Peyer's patch (tissue), 4 donors: ENCODE measurements around the gene HELQ. TPM values are rescaled to one million over a fixed set of nuclear protein-coding genes. Genes with fewer than 3 reads are reported as not detected.

ENCODE experiments used
- DNase-seq, 3 donors: peaks; one replicate each; pipeline ENCODE4 v3.0.0-alpha.2; 2017 to 2019
- H3K27ac ChIP-seq, 4 donors: fragments of 200-600 bp; sonication (generic); one replicate each; pipeline ENCODE4 v1.5.1; 2016 to 2019
- H3K27me3 ChIP-seq, 2 donors: fragments of 200-600 bp; sonication (generic); one replicate each; pipeline ENCODE4 v1.5.1; 2019
- H3K36me3 ChIP-seq, 3 donors: fragments of 200-600 bp; sonication (generic); one replicate each; pipeline ENCODE4 v1.5.1; 2016 to 2019
- H3K4me1 ChIP-seq, 4 donors: fragments of 200-600 bp; sonication (generic); one replicate each; pipeline ENCODE4 v1.5.1; 2016 to 2019
- H3K4me3 ChIP-seq, 4 donors: fragments of 200-600 bp; sonication (generic); 1 replicate in 3 of 4; 2 replicates in 1 of 4; pipeline ENCODE4 v1.5.1; 2016 to 2019; ENCODE audit warnings: mild to moderate bottlenecking in 1 of 4
- H3K9me3 ChIP-seq, 4 donors: fragments of 200-600 bp; sonication (generic); one replicate each; pipeline ENCODE4 v1.5.1; 2016 to 2019; ENCODE audit warnings: mild to moderate bottlenecking in 1 of 4
- CTCF ChIP-seq, 6 experiments: fragments of 450-650 bp in 4 of 6; fragments of 200-600 bp in 2 of 6; sonication (generic) in 1 of 6; IDR thresholded peaks; one replicate each; pipeline ENCODE4 v1.5.1; 2017 to 2019; ENCODE audit warnings: antibody characterized with exemption in 6 of 6, mild to moderate bottlenecking in 3 of 6, moderate library complexity in 1 of 6
- POLR2A ChIP-seq, 2 donors: fragments of 450-650 bp; IDR thresholded peaks; one replicate each; pipeline ENCODE4 v1.5.1; 2017; ENCODE audit warnings: antibody characterized with exemption in 2 of 2, mild to moderate bottlenecking in 2 of 2, moderate library complexity in 2 of 2
- total RNA-seq, 4 donors: library from RNA; depleted of rRNA; stranded (reverse); fragments of >200 nt; gene quantifications; one replicate each; pipeline ENCODE4 v1.1.0, GENCODE V29; 2016

HELQ gene
- total RNA-seq, 4 donors from 2014 or later = 17.0 to 59.4 (median 20.4) TPM

- no peak for DNase-seq
- Histone ChIP-seq H3K27me3 (no peaks in the 10 kb centered on the region), H3K27ac (no peak overlapping the region), H3K9me3 (no peaks in the 10 kb centered on the region), H3K36me3 (peaks cover 0 to 20% (median 0%) of the 10 kb centered on the region in 3 donors), H3K4me1 (peaks cover 0 to 2% (median under 1%) of the 10 kb centered on the region in 4 donors), H3K4me3 (no peak overlapping the region)
- TF ChIP-seq CTCF (IDR thresholded peaks at IDR 0.05) (no peak), POLR2A (IDR thresholded peaks at IDR 0.05) (no peak)
Observed at GRCh38 chr4:83449009-83449408, 6.6 kb downstream of the HELQ start.

GRCh38 chr4:83440899-83441298 lies 14.7 kb downstream of the HELQ start:
- TF ChIP-seq CTCF (IDR thresholded peaks at IDR 0.05) (no peak), POLR2A (IDR thresholded peaks at IDR 0.05) (no peak)
- no peaks in the 10 kb centered on the region for H3K4me1 ChIP-seq
- peaks cover 0 to 71% (median 0%) of the 10 kb centered on the region in 3 donors for H3K36me3 ChIP-seq
- H3K27ac ChIP-seq = no peak overlapping the region
- no peak overlapping the region for H3K4me3 ChIP-seq
- H3K27me3 ChIP-seq = no peaks in the 10 kb centered on the region
- no peaks in the 10 kb centered on the region for H3K9me3 ChIP-seq
- no peak for DNase-seq

GRCh38 chr4:83440148-83440814 lies 15.3 kb downstream of the HELQ start:
- Histone ChIP-seq H3K27ac (no peak overlapping the region), H3K36me3 (peaks cover 0 to 67% (median 0%) of the 10 kb centered on the region in 3 donors), H3K27me3 (no peaks in the 10 kb centered on the region), H3K4me3 (no peak overlapping the region), H3K4me1 (no peaks in the 10 kb centered on the region), H3K9me3 (no peaks in the 10 kb centered on the region)
- DNase-seq = no peak
- TF ChIP-seq POLR2A (IDR thresholded peaks at IDR 0.05) = no peak
- no peak for TF ChIP-seq CTCF (IDR thresholded peaks at IDR 0.05)

- DNase-seq = no peak
- H3K4me3 ChIP-seq = no peak overlapping the region
- TF ChIP-seq POLR2A (IDR thresholded peaks at IDR 0.05) (no peak), CTCF (IDR thresholded peaks at IDR 0.05) (no peak)
- H3K36me3 ChIP-seq = peaks cover 0 to 59% (median 0%) of the 10 kb centered on the region in 3 donors
- no peaks in the 10 kb centered on the region for H3K27me3 ChIP-seq
- no peaks in the 10 kb centered on the region for H3K4me1 ChIP-seq
- no peaks in the 10 kb centered on the region for H3K9me3 ChIP-seq
- no peak overlapping the region for H3K27ac ChIP-seq
Observed at GRCh38 chr4:83438719-83439118, 16.9 kb downstream of the HELQ start.

GRCh38 chr4:83436680-83437079 lies 18.9 kb downstream of the HELQ start:
- H3K4me1 ChIP-seq = no peaks in the 10 kb centered on the region
- peaks cover 0 to 47% (median 0%) of the 10 kb centered on the region in 3 donors for H3K36me3 ChIP-seq
- no peaks in the 10 kb centered on the region for H3K27me3 ChIP-seq
- no peaks in the 10 kb centered on the region for H3K9me3 ChIP-seq
- TF ChIP-seq CTCF (IDR thresholded peaks at IDR 0.05) = no peak
- no peak for DNase-seq
- H3K27ac ChIP-seq = no peak overlapping the region
- no peak overlapping the region for H3K4me3 ChIP-seq
